Fibroblast of lung (primary cell): ENCODE results near the gene KDM4E.

ENCODE experiments used
- CTCF ChIP-seq, 2 donors: IDR thresholded peaks in 1 of 2; conservative IDR thresholded peaks in 1 of 2; 1 replicate in 1 of 2; 2 replicates in 1 of 2; pipeline ENCODE4 v1.5.1; 2011 to 2012; ENCODE audit warnings: low read length in 2 of 2, control low read depth in 1 of 2, inconsistent platforms in 1 of 2, low read depth in 1 of 2, mild to moderate bottlenecking in 1 of 2
- EZH2 ChIP-seq: IDR thresholded peaks from 2 replicates; pipeline ENCODE4 v1.5.1; 2012; ENCODE audit warnings: low read length, control low read depth, mild to moderate bottlenecking; ENCODE audit errors: missing control alignments

GRCh38 chr11:94987378-94987777, 37.7 kb upstream of the KDM4E start:
- TF ChIP-seq CTCF (conservative IDR thresholded peaks at IDR 0.05 in 1 of 2, IDR thresholded peaks at IDR 0.05 in 1 of 2; ENCODE audit: low read depth in 1 of 2, low read length in 2 of 2) (no peak), EZH2 (no peak)
